OCI-LY3 (cell line): Measurements from ENCODE around the gene ZEB2.

Source experiments
- H2AFZ ChIP-seq: fragments of 200-600, 300-600 bp; shearing (Covaris generic); 2 replicates; pipeline ENCODE4 v1.6.0; 2014; ENCODE audit warnings: antibody characterized with exemption, low read depth, low read length
- H3K27ac ChIP-seq: fragments of 200-600, 300-600 bp; sonication (generic); 2 replicates; pipeline ENCODE4 v1.5.1; 2014; ENCODE audit warnings: mild to moderate bottlenecking, low read length, moderate library complexity, mixed read lengths
- H3K27me3 ChIP-seq: fragments of 200-600, 300-600 bp; sonication (generic); 2 replicates; pipeline ENCODE4 v1.6.1; 2014; ENCODE audit warnings: low read depth, low read length, mixed read lengths
- H3K36me3 ChIP-seq: fragments of 200-600, 300-600 bp; sonication (generic); replicated peaks from 2 replicates; pipeline ENCODE3; 2014; ENCODE audit warnings: low read depth, low read length, mixed read lengths
- H3K4me1 ChIP-seq: fragments of 300-600, 200-600 bp; sonication (generic); 2 replicates; pipeline ENCODE4 v1.6.1; 2014; ENCODE audit warnings: low read length, mixed read lengths
- H3K4me2 ChIP-seq: fragments of 200-600, 300-600 bp; sonication (generic); 2 replicates; pipeline ENCODE4 v1.6.1; 2014; ENCODE audit warnings: low read length, mixed read lengths
- H3K4me3 ChIP-seq: fragments of 300-600, 200-600 bp; sonication (generic); 2 replicates; pipeline ENCODE4 v1.5.1; 2014; ENCODE audit warnings: antibody characterized with exemption, mild to moderate bottlenecking, low read length, moderate library complexity
- H3K79me2 ChIP-seq: fragments of 300-600, 200-600 bp; shearing (Covaris generic); 2 replicates; pipeline ENCODE4 v1.6.1; 2014; ENCODE audit warnings: mild to moderate bottlenecking, low read length, mixed read lengths
- H3K9ac ChIP-seq: fragments of 300-600, 200-600 bp; shearing (Covaris generic); 2 replicates; pipeline ENCODE4 v1.6.0; 2014; ENCODE audit warnings: mild to moderate bottlenecking, low read length, moderate library complexity
- H3K9me3 ChIP-seq: fragments of 200-600, 300-600 bp; shearing (Covaris generic); 2 replicates; pipeline ENCODE4 v1.6.1; 2014; ENCODE audit warnings: low read length, mixed read lengths; ENCODE audit not compliant: insufficient read depth
- H4K20me1 ChIP-seq: fragments of 200-600, 300-600 bp; sonication (generic); 2 replicates; pipeline ENCODE4 v1.6.1; 2016; ENCODE audit warnings: low read length, mixed read lengths; ENCODE audit not compliant: insufficient read depth
- EZH2phosphoT487 ChIP-seq: fragments of 200-600 bp; shearing (Covaris generic); IDR thresholded peaks from 2 replicates; pipeline ENCODE4 v1.6.1; 2018; ENCODE audit warnings: antibody characterized with exemption, mixed run types, low read depth
- TF ChIP-seq, protein P1 (sequence below): fragments of 200-600, 300-600 bp; sonication (generic); IDR thresholded peaks from 2 replicates; pipeline ENCODE4 v1.5.1; 2014; ENCODE audit warnings: antibody characterized with exemption, low read length, low read depth

ZEB2 gene

DNA sequence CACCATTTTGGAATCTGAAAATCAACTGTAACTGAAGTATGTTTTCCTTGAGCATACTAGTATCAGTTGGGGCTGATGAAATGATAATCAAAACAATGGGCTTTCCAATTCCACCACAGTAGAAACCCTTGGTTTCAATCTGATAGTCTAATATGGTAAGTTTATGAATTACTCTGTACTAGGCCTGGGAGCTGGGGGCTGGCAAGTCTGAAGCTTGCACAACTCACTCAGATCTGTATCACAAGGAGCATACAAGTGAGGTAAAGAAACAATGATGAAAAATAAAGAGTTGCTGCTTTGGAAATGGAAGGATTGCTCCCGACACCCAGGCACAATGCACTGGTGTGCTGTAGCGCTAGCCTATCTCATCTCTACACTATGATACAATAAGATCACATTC is 19.4 kb downstream of the ZEB2 start:
- Histone ChIP-seq H3K4me1 (peaks cover 19% of the 10 kb centered on the region), H3K79me2 (peaks cover 15% of the 10 kb centered on the region; the same call in 1 of the 2 replicates), H3K27me3 (0 out of 2 replicates have a peak, but pooled peaks cover under 1% of the 10 kb centered on the region), H3K9ac (no peak overlapping the region), H2AFZ (no peak overlapping the region), H3K9me3 (no peaks in the 10 kb centered on the region), H4K20me1 (peaks cover 65% of the 10 kb centered on the region), H3K27ac (no peak overlapping the region), H3K36me3 (peaks cover 12% of the 10 kb centered on the region), H3K4me2 (no peak overlapping the region), H3K4me3 (no peak overlapping the region)
- no peak for TF ChIP-seq EZH2phosphoT487
- TF ChIP-seq, protein P1, sequence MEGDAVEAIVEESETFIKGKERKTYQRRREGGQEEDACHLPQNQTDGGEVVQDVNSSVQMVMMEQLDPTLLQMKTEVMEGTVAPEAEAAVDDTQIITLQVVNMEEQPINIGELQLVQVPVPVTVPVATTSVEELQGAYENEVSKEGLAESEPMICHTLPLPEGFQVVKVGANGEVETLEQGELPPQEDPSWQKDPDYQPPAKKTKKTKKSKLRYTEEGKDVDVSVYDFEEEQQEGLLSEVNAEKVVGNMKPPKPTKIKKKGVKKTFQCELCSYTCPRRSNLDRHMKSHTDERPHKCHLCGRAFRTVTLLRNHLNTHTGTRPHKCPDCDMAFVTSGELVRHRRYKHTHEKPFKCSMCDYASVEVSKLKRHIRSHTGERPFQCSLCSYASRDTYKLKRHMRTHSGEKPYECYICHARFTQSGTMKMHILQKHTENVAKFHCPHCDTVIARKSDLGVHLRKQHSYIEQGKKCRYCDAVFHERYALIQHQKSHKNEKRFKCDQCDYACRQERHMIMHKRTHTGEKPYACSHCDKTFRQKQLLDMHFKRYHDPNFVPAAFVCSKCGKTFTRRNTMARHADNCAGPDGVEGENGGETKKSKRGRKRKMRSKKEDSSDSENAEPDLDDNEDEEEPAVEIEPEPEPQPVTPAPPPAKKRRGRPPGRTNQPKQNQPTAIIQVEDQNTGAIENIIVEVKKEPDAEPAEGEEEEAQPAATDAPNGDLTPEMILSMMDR = no peak

DNA sequence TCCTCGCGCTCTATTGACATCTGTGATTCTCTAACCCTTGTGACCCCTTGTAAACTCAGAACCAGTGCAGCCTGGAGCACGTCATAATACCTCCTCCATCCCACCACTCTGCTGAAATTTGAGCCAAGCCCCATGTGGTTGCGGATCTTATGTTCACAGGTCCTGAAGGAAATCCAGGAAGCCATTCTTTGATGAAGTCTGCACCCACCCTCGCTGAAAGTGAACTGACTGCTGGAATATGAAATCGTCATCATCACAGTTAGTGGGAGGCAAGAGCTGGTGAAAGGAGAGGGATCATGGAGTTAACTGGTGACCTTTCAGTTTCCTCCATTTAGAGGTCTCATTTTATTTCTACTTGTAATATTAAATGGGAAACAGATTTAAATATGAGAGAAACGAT is 21.6 kb downstream of the ZEB2 start:
- no peak for TF ChIP-seq EZH2phosphoT487
- TF ChIP-seq, protein P1 = no peak
- H3K4me1 ChIP-seq = peaks cover 6% of the 10 kb centered on the region
- no peak overlapping the region for H3K9ac ChIP-seq
- H4K20me1 ChIP-seq = peaks cover 69% of the 10 kb centered on the region
- H2AFZ ChIP-seq = no peak overlapping the region
- H3K27ac ChIP-seq = no peak overlapping the region
- no peak overlapping the region for H3K4me2 ChIP-seq
- H3K27me3 ChIP-seq = peaks cover 11% of the 10 kb centered on the region; the same call in 1 of the 2 replicates
- peaks cover 17% of the 10 kb centered on the region; the same call in 1 of the 2 replicates for H3K79me2 ChIP-seq
- H3K4me3 ChIP-seq = no peak overlapping the region
- peaks cover 12% of the 10 kb centered on the region for H3K36me3 ChIP-seq
- H3K9me3 ChIP-seq = no peaks in the 10 kb centered on the region

DNA sequence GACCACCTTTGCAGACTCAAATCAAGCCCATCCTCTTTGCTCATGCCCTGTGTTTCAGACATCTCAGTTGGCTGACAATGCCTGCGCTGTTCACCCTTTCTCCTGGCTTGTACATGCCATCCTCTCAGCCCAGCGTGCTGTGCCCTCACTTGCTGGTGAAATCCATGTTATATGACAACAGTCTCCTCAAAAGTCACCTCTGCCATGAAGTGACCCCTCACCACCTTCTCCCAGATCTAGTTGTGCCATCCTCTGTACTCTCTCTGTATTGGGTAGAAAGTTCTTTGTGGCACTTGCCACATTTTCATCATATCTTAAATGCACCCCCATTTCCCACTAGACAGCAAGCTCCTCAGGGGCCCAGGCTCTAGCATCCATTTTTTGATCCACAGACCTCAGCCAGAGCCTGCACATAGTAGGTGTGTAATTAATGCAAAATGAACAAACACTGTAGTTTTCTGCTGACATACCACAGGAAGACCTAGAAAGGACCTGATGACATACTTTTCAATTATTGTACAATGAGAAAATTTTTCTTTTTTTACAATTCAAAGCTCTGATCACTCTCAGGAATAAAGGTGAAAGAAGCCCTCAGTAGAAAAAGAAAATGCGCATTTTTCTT is 22.8 kb downstream of the ZEB2 start:
- H4K20me1 ChIP-seq = peaks cover 72% of the 10 kb centered on the region
- peaks cover 22% of the 10 kb centered on the region for H3K79me2 ChIP-seq
- H2AFZ ChIP-seq = no peak overlapping the region
- TF ChIP-seq, protein P1 = no peak
- no peak for TF ChIP-seq EZH2phosphoT487
- H3K27ac ChIP-seq = no peak overlapping the region
- H3K9ac ChIP-seq = no peak overlapping the region
- no peaks in the 10 kb centered on the region for H3K9me3 ChIP-seq
- H3K4me1 ChIP-seq = peaks cover 17% of the 10 kb centered on the region
- H3K36me3 ChIP-seq = peaks cover 12% of the 10 kb centered on the region
- no peak overlapping the region for H3K4me2 ChIP-seq
- peaks cover 14% of the 10 kb centered on the region; the same call in 1 of the 2 replicates for H3K27me3 ChIP-seq
- no peak overlapping the region for H3K4me3 ChIP-seq

DNA sequence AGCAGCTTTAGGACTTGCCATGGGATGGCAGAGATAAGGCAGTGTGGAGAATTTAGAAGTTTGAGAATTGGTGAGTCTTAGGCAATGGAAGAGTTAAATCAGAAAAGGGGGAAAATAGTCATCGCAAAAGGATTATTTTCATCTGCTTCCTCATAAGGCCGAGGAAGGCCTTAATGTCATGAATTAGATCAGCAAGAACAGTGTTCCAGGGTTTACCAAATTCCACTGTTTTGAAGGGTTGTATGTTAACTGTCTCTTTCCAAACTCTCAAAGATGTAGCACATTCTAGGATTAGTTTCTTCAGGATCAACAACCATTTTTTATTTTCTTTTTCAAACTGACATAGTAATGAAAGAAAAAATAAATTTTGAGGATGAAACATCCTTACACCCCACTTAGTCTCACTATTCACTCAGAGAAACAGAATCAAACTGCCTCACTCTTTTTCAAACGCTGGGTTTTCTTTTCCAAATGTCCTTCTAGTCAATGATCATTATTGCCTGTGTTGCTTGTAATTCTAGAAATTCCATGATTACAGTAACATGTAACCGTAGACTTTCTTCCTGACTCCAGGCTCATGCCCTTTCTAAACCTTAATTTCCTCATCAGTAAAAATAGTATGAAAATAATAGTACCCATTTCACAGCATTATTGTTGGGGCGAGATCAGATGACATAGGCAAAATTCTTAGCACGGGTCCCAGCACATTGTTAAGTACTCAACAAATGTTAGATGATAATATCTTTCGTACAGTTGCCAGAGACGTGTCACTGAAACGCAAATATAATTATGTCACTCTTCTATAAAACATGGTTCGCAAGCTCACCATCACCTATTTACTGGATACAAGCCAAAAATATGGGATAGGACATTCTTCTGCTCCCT is 23.6 kb downstream of the ZEB2 start:
- Histone ChIP-seq H3K36me3 (peaks cover 12% of the 10 kb centered on the region), H3K4me1 (peaks cover 24% of the 10 kb centered on the region), H3K4me3 (no peak overlapping the region), H3K79me2 (peaks cover 25% of the 10 kb centered on the region), H3K4me2 (no peak overlapping the region), H4K20me1 (peaks cover 75% of the 10 kb centered on the region), H3K9me3 (no peaks in the 10 kb centered on the region), H3K27ac (no peak overlapping the region), H3K27me3 (peaks cover 20% of the 10 kb centered on the region; the same call in 1 of the 2 replicates), H2AFZ (no peak overlapping the region), H3K9ac (no peak overlapping the region)
- no peak for TF ChIP-seq EZH2phosphoT487
- TF ChIP-seq, protein P1 = no peak
